ENCODE measurements around the gene C1orf167.

The C1orf167 gene

GRCh38 chr1:11813021-11813420 lies 51.0 kb downstream of the C1orf167 start:
- DNase-seq (ENCODE audit: low read depth, low spot score): no peak
- no peak overlapping the region for H3K4me3 ChIP-seq (ENCODE audit: low read depth, low read length)
- no peak for TF ChIP-seq CTCF (IDR thresholded peaks at IDR 0.05; ENCODE audit: low read depth, low read length)
- in situ Hi-C loops (cut with HindIII; ENCODE audit: low sequenced_read_pairs): no loop called here

GRCh38 chr1:11817192-11817591 lies 55.2 kb downstream of the C1orf167 start:
- H3K4me3 ChIP-seq (ENCODE audit: low read depth, low read length): no peak overlapping the region
- no peak for DNase-seq (ENCODE audit: low read depth, low spot score)
- in situ Hi-C loops (cut with HindIII; ENCODE audit: low sequenced_read_pairs): no loop called here
- no peak for TF ChIP-seq CTCF (IDR thresholded peaks at IDR 0.05; ENCODE audit: low read depth, low read length)

GRCh38 chr1:11822091-11822490 lies 60.1 kb downstream of the C1orf167 start:
- in situ Hi-C loops (cut with HindIII; ENCODE audit: low sequenced_read_pairs): no loop called here
- no peak overlapping the region for H3K4me3 ChIP-seq (ENCODE audit: low read depth, low read length)
- DNase-seq (ENCODE audit: low read depth, low spot score): peak; percentile 12
- TF ChIP-seq CTCF (IDR thresholded peaks at IDR 0.05; ENCODE audit: low read depth, low read length): no peak

- peak; percentile 28 for DNase-seq (ENCODE audit: low read depth, low spot score)
- in situ Hi-C loops (cut with HindIII; ENCODE audit: low sequenced_read_pairs): no loop called here
- no peak for TF ChIP-seq CTCF (IDR thresholded peaks at IDR 0.05; ENCODE audit: low read depth, low read length)
- H3K4me3 ChIP-seq (ENCODE audit: low read depth, low read length): no peak overlapping the region
Measured at GRCh38 chr1:11823366-11824137, 61.6 kb downstream of the C1orf167 start.

GRCh38 chr1:11825131-11825530 lies 63.1 kb downstream of the C1orf167 start:
- DNase-seq (ENCODE audit: low read depth, low spot score): no peak
- TF ChIP-seq CTCF (IDR thresholded peaks at IDR 0.05; ENCODE audit: low read depth, low read length): no peak
- no peak overlapping the region for H3K4me3 ChIP-seq (ENCODE audit: low read depth, low read length)
- in situ Hi-C loops (cut with HindIII; ENCODE audit: low sequenced_read_pairs): no loop called here

- no peak for TF ChIP-seq CTCF (IDR thresholded peaks at IDR 0.05; ENCODE audit: low read depth, low read length)
- in situ Hi-C loops (cut with HindIII; ENCODE audit: low sequenced_read_pairs): no loop called here
- DNase-seq (ENCODE audit: low read depth, low spot score): no peak
- H3K4me3 ChIP-seq (ENCODE audit: low read depth, low read length): no peak overlapping the region
Measured at GRCh38 chr1:11826946-11827345, 65.0 kb downstream of the C1orf167 start.
